Measurements from ENCODE around the gene CES4A. TPM values are rescaled to one million over a fixed set of nuclear protein-coding genes. Genes with fewer than 3 reads are reported as not detected.
A peak's percentile ranks its signal among the peaks of the same experiment; 100 is the strongest.

The CES4A gene
- total and polyA plus RNA-seq, 9 of the 15 experiments (the other 6 are each of a cell fraction or from before 2014, with no cell fraction given) = 0.09 to 0.13 (median 0.11) TPM; not detected in 6

DNA sequence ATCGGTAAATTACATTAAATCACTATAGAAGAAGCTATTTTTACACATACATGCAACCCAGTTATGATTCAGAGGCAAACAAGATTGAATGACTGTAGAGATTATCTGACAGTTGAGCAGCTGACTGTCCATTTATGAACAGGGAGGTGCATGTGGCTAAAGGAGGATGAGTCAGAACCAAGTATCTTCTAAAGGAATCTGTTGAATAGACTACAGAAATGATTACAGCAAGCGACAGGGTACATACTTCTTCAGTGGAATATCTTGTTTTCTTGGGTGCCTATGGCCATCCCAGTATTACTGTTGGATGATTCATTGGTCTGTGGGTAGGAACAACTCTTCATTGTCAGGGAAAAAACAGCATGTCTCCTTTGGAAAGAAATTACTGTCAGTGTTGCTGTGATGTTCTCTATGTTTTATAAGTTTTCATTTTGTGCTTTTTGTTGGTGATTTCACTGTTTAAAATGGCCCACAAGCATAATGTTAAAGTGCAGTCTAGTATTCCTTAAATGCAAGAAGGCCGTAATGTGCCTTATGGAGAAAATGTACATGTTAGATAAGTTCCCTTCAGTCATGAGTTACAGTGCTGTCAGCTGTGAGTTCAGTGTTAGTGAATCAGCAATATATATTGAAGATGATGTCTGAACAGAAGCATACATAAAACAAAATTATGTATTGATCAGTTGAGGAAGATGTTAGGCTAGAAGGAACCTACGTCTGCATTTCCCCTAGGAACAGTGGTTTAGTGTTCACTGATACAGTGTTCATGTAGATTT is 67.5 kb downstream of the CES4A start (continued):
- TF ChIP-seq, protein P1, sequence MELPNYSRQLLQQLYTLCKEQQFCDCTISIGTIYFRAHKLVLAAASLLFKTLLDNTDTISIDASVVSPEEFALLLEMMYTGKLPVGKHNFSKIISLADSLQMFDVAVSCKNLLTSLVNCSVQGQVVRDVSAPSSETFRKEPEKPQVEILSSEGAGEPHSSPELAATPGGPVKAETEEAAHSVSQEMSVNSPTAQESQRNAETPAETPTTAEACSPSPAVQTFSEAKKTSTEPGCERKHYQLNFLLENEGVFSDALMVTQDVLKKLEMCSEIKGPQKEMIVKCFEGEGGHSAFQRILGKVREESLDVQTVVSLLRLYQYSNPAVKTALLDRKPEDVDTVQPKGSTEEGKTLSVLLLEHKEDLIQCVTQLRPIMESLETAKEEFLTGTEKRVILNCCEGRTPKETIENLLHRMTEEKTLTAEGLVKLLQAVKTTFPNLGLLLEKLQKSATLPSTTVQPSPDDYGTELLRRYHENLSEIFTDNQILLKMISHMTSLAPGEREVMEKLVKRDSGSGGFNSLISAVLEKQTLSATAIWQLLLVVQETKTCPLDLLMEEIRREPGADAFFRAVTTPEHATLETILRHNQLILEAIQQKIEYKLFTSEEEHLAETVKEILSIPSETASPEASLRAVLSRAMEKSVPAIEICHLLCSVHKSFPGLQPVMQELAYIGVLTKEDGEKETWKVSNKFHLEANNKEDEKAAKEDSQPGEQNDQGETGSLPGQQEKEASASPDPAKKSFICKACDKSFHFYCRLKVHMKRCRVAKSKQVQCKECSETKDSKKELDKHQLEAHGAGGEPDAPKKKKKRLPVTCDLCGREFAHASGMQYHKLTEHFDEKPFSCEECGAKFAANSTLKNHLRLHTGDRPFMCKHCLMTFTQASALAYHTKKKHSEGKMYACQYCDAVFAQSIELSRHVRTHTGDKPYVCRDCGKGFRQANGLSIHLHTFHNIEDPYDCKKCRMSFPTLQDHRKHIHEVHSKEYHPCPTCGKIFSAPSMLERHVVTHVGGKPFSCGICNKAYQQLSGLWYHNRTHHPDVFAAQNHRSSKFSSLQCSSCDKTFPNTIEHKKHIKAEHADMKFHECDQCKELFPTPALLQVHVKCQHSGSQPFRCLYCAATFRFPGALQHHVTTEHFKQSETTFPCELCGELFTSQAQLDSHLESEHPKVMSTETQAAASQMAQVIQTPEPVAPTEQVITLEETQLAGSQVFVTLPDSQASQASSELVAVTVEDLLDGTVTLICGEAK (IDR thresholded peaks at IDR 0.05) = no peak
- TF ChIP-seq, protein P1 (CRISPR knock-in tag; IDR thresholded peaks at IDR 0.05) = no peak
- TF ChIP-seq, protein P2, sequence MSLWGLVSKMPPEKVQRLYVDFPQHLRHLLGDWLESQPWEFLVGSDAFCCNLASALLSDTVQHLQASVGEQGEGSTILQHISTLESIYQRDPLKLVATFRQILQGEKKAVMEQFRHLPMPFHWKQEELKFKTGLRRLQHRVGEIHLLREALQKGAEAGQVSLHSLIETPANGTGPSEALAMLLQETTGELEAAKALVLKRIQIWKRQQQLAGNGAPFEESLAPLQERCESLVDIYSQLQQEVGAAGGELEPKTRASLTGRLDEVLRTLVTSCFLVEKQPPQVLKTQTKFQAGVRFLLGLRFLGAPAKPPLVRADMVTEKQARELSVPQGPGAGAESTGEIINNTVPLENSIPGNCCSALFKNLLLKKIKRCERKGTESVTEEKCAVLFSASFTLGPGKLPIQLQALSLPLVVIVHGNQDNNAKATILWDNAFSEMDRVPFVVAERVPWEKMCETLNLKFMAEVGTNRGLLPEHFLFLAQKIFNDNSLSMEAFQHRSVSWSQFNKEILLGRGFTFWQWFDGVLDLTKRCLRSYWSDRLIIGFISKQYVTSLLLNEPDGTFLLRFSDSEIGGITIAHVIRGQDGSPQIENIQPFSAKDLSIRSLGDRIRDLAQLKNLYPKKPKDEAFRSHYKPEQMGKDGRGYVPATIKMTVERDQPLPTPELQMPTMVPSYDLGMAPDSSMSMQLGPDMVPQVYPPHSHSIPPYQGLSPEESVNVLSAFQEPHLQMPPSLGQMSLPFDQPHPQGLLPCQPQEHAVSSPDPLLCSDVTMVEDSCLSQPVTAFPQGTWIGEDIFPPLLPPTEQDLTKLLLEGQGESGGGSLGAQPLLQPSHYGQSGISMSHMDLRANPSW (CRISPR knock-in tag; IDR thresholded peaks at IDR 0.05) = no peak
- TF ChIP-seq BHLHE40 (IDR thresholded peaks at IDR 0.05; ENCODE audit: low read length) (peak; percentile 4; the same call in 1 of the 2 replicates), MAFG (tag; conservative IDR thresholded peaks at IDR 0.05) (peak; percentile 29), ZNF583 (CRISPR knock-in tag; IDR thresholded peaks at IDR 0.05) (no peak), ESRRB (CRISPR knock-in tag; IDR thresholded peaks at IDR 0.05; ENCODE audit: borderline replicate concordance) (no peak), FIP1L1 (IDR thresholded peaks at IDR 0.05; ENCODE audit: low read depth, low read length, poor library complexity, severe bottlenecking) (no peak), ZNF253 (CRISPR knock-in tag; conservative IDR thresholded peaks at IDR 0.05) (no peak)
- TF ChIP-seq, protein P3, sequence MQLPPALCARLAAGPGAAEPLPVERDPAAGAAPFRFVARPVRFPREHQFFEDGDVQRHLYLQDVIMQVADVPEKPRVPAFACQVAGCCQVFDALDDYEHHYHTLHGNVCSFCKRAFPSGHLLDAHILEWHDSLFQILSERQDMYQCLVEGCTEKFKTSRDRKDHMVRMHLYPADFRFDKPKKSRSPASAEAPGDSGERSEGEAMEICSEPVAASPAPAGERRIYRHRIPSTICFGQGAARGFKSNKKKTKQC (CRISPR knock-in tag; IDR thresholded peaks at IDR 0.05) = no peak
- TF ChIP-seq, protein P4, sequence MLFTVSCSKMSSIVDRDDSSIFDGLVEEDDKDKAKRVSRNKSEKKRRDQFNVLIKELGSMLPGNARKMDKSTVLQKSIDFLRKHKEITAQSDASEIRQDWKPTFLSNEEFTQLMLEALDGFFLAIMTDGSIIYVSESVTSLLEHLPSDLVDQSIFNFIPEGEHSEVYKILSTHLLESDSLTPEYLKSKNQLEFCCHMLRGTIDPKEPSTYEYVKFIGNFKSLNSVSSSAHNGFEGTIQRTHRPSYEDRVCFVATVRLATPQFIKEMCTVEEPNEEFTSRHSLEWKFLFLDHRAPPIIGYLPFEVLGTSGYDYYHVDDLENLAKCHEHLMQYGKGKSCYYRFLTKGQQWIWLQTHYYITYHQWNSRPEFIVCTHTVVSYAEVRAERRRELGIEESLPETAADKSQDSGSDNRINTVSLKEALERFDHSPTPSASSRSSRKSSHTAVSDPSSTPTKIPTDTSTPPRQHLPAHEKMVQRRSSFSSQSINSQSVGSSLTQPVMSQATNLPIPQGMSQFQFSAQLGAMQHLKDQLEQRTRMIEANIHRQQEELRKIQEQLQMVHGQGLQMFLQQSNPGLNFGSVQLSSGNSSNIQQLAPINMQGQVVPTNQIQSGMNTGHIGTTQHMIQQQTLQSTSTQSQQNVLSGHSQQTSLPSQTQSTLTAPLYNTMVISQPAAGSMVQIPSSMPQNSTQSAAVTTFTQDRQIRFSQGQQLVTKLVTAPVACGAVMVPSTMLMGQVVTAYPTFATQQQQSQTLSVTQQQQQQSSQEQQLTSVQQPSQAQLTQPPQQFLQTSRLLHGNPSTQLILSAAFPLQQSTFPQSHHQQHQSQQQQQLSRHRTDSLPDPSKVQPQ (CRISPR knock-in tag; IDR thresholded peaks at IDR 0.05; ENCODE audit: borderline replicate concordance) = no peak

All from K562 (cell line).